OCI-LY1 (cell line): Measurements from ENCODE around the gene ADGRB2.

Experiments
- H2AFZ ChIP-seq: fragments of 200-600 bp; sonication (generic), shearing (Covaris generic); 2 replicates; pipeline ENCODE4 v1.6.0; 2014; ENCODE audit warnings: antibody characterized with exemption, mild to moderate bottlenecking, low read length
- H3F3A ChIP-seq: fragments of 200-600 bp; sonication (generic), shearing (Covaris generic); 2 replicates; pipeline ENCODE4 v1.6.0; 2014; ENCODE audit warnings: mild to moderate bottlenecking, antibody characterized with exemption, low read length, moderate library complexity; ENCODE audit not compliant: insufficient read depth
- H3K27ac ChIP-seq: fragments of 200-600 bp; sonication (generic); 2 replicates; pipeline ENCODE4 v1.5.1; 2014; ENCODE audit warnings: low read length, mixed run types, mild to moderate bottlenecking, low read depth; ENCODE audit not compliant: poor library complexity, severe bottlenecking
- H3K27me3 ChIP-seq: fragments of 200-600 bp; sonication (generic); 2 replicates; pipeline ENCODE4 v1.6.0; 2014; ENCODE audit warnings: antibody characterized with exemption, mild to moderate bottlenecking, low read length, moderate library complexity; ENCODE audit not compliant: insufficient read depth
- H3K36me3 ChIP-seq: fragments of 200-600 bp; sonication (generic); 2 replicates; pipeline ENCODE4 v1.6.1; 2014; ENCODE audit warnings: mild to moderate bottlenecking, antibody characterized with exemption, low read length, moderate library complexity, mixed read lengths; ENCODE audit not compliant: insufficient read depth
- H3K4me1 ChIP-seq: fragments of 200-600 bp; sonication (generic); 2 replicates; pipeline ENCODE4 v1.5.1; 2014; ENCODE audit warnings: mild to moderate bottlenecking, low read length, moderate library complexity; ENCODE audit not compliant: insufficient read depth, severe bottlenecking
- H3K4me2 ChIP-seq: fragments of 200-600 bp; sonication (generic), shearing (Covaris generic); 2 replicates; pipeline ENCODE4 v1.6.1; 2014; ENCODE audit warnings: low read length
- H3K4me3 ChIP-seq: fragments of 200-600 bp; sonication (generic); 2 replicates; pipeline ENCODE4 v1.5.1; 2014; ENCODE audit warnings: low read length, low read depth, mild to moderate bottlenecking, mixed read lengths; ENCODE audit not compliant: poor library complexity, severe bottlenecking
- H3K79me2 ChIP-seq: fragments of 200-600 bp; shearing (Covaris generic); 2 replicates; pipeline ENCODE4 v1.6.1; 2016; ENCODE audit warnings: mixed run types, low read length, mixed read lengths; ENCODE audit not compliant: insufficient read depth
- H3K9ac ChIP-seq: fragments of 200-600 bp; sonication (generic), shearing (Covaris generic); 2 replicates; pipeline ENCODE4 v1.6.1; 2014; ENCODE audit warnings: mild to moderate bottlenecking, low read length, mixed read lengths
- H3K9me2 ChIP-seq: fragments of 200-600 bp; sonication (generic), shearing (Covaris generic); 2 replicates; pipeline ENCODE4 v1.6.1; 2014; ENCODE audit warnings: low read depth, mild to moderate bottlenecking, low read length, mixed read lengths
- H3K9me3 ChIP-seq: fragments of 200-600 bp; shearing (Covaris generic); 2 replicates; pipeline ENCODE4 v1.6.1; 2014; ENCODE audit warnings: low read length, mixed read lengths
- H4K20me1 ChIP-seq: fragments of 200-600 bp; sonication (generic), shearing (Covaris generic); 2 replicates; pipeline ENCODE4 v1.6.0; 2016; ENCODE audit warnings: mild to moderate bottlenecking, low read length; ENCODE audit not compliant: insufficient read depth
- CTCF ChIP-seq: fragments of 200-600 bp; sonication (generic), shearing (Covaris generic); IDR thresholded peaks from 2 replicates; pipeline ENCODE4 v1.5.1; 2017; ENCODE audit warnings: mild to moderate bottlenecking, antibody characterized with exemption, low read length, moderate library complexity, mixed read lengths
- EZH2 ChIP-seq: fragments of 200-600 bp; sonication (generic), shearing (Covaris generic); IDR thresholded peaks from 2 replicates; pipeline ENCODE4 v1.8.0; 2017; ENCODE audit warnings: borderline replicate concordance, mixed run types, mild to moderate bottlenecking, antibody characterized with exemption, low read length, moderate library complexity, mixed read lengths

The ADGRB2 gene

GRCh38 chr1:31786366-31787060, 22.4 kb upstream of the ADGRB2 start:
- Histone ChIP-seq H3K27ac (no peak overlapping the region), H3K4me2 (no peak overlapping the region), H3K9ac (no peak overlapping the region), H3K27me3 (no peaks in the 10 kb centered on the region), H3K4me1 (peaks cover 47% of the 10 kb centered on the region), H3K9me3 (no peaks in the 10 kb centered on the region), H3K4me3 (no peak overlapping the region), H3F3A (0 out of 2 replicates have a peak, but pooled peaks cover 5% of the 10 kb centered on the region), H4K20me1 (no peaks in the 10 kb centered on the region), H2AFZ (no peak overlapping the region), H3K9me2 (no peaks in the 10 kb centered on the region), H3K36me3 (no peaks in the 10 kb centered on the region), H3K79me2 (no peaks in the 10 kb centered on the region)
- TF ChIP-seq EZH2 (no peak), CTCF (no peak)

DNA sequence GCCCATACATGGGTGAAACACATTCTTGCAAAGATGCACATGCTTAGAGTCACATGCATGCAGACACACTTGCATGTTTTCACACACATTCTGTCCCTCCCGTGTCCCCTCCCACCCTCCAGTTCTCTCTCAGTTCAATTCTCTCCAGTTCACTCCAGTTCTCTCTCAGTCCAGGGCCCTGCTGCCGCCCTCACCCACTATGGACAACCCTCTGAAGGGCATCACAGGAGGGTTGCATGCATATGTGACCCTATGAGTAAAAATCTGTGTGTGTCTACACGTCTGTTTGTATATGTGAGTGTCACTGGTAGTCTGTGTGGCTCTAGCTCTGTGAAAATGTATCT, 21.8 kb upstream of the ADGRB2 start:
- Histone ChIP-seq H3F3A (0 out of 2 replicates have a peak, but pooled peaks cover 5% of the 10 kb centered on the region), H3K4me1 (peaks cover 47% of the 10 kb centered on the region), H3K27me3 (no peaks in the 10 kb centered on the region), H3K4me3 (no peak overlapping the region), H4K20me1 (no peaks in the 10 kb centered on the region), H3K9me2 (no peaks in the 10 kb centered on the region), H3K9me3 (no peaks in the 10 kb centered on the region), H3K79me2 (no peaks in the 10 kb centered on the region), H3K9ac (no peak overlapping the region), H3K27ac (no peak overlapping the region), H3K36me3 (no peaks in the 10 kb centered on the region), H2AFZ (no peak overlapping the region), H3K4me2 (no peak overlapping the region)
- TF ChIP-seq CTCF (no peak), EZH2 (no peak)

DNA sequence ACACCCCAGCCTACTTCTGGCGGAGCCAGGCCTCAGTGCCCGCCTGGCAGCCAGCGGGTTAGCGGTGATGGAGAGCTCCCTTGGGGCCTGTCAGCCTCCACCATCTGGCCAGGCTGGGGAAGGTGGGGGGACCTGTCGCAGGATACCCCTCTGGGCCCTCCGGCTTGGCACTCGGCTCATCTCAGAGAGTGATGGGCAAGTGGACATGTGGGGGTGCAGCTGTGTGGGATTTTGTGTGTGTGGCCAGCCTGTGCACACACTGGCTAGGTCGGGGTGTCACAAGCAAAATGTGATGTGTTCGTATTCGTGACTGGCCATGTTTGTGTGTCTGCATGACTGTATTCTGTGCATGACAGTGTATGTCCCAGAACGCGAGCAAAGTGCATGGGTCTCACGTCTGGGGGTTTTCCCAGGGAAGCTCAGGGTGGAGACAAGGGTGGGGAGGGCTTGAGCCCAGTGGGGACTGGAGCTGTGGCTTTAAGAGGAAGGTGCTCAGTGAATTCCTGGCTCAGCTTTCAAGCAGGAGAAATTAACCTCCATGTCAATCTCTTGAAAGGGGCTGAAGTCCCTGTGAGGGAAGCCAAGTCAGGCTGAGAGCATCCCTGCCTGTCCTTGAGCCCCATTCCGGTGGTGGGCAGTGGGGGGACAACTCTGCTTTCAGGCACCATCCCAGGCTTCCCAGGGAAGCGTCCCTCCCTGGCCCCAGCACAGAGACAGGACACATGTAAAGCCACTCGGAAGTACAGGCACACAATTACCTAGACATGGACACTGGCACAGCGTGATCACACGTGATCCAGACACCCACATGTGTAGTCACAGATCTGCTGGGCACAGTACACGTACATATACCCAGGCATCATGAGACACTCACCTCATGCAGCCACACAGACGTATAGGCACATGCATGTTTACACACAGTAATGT, 21.1 kb upstream of the ADGRB2 start:
- Histone ChIP-seq H3K9me3 (no peaks in the 10 kb centered on the region), H3K4me1 (peaks cover 47% of the 10 kb centered on the region), H3K4me3 (no peak overlapping the region), H4K20me1 (no peaks in the 10 kb centered on the region), H3K9ac (no peak overlapping the region; the same call in 1 of the 2 replicates), H3K4me2 (peak overlapping the region; percentile 31; the same call in 1 of the 2 replicates), H3F3A (0 out of 2 replicates have a peak, but pooled peaks cover 5% of the 10 kb centered on the region), H3K27ac (peak overlapping the region; percentile 49), H3K27me3 (no peaks in the 10 kb centered on the region), H3K9me2 (no peaks in the 10 kb centered on the region), H3K79me2 (no peaks in the 10 kb centered on the region), H2AFZ (no peak overlapping the region), H3K36me3 (no peaks in the 10 kb centered on the region)
- no peak for TF ChIP-seq CTCF
- no peak for TF ChIP-seq EZH2
